Common myeloid progenitor, CD34-positive (primary cell): ENCODE results near the gene GRID1.

Experiments used
- CTCF ChIA-PET: fragments of 350-600 bp; sonication (Branson Sonifier 250); formaldehyde crosslinking; loops from one replicate; lab custom pipeline; 2021; ENCODE audit warnings: antibody characterized with exemption; lab: Charles Lee
- POLR2A ChIA-PET: fragments of 350-600 bp; sonication (Branson Sonifier 250); formaldehyde crosslinking; loops from one replicate; lab custom pipeline; 2021; ENCODE audit warnings: antibody characterized with exemption; lab: Charles Lee
- DNase-seq, 3 donors: peaks; one replicate each; pipeline versions ENCODE4 v3.0.0 to v3.0.0-alpha.2; 2013
- H3K27ac ChIP-seq, 2 experiments: 1 replicate in 1 of 2; 2 replicates in 1 of 2; pipeline ENCODE4 v1.7.0; 2013; ENCODE audit warnings: inconsistent platforms in 2 of 2, low read length in 2 of 2, mild to moderate bottlenecking in 2 of 2, low read depth in 1 of 2, moderate library complexity in 1 of 2; ENCODE audit not compliant: severe bottlenecking in 2 of 2, insufficient read depth in 1 of 2, poor library complexity in 1 of 2
- H3K27me3 ChIP-seq, 5 experiments: replicated peaks in 2 of 5; 1 replicate in 3 of 5; 2 replicates in 2 of 5; pipeline versions ENCODE4 v1.6.1 to v1.7.0; 2013; ENCODE audit warnings: low read length in 4 of 5, mild to moderate bottlenecking in 2 of 5, moderate library complexity in 2 of 5, inconsistent platforms in 1 of 5; ENCODE audit not compliant: insufficient read depth in 5 of 5, control insufficient read depth in 4 of 5
- H3K36me3 ChIP-seq, 4 experiments: 1 replicate in 2 of 4; 2 replicates in 2 of 4; pipeline versions ENCODE4 v1.6.1 to v1.7.0; 2013; ENCODE audit warnings: low read length in 3 of 4, control low read depth in 1 of 4, mild to moderate bottlenecking in 1 of 4; ENCODE audit not compliant: control insufficient read depth in 4 of 4, insufficient read depth in 4 of 4
- H3K4me1 ChIP-seq, 4 experiments: 1 replicate in 3 of 4; 2 replicates in 1 of 4; pipeline versions ENCODE4 v1.6.1 to v1.7.1; 2013; ENCODE audit warnings: low read length in 3 of 4, mild to moderate bottlenecking in 3 of 4, control low read depth in 1 of 4, inconsistent platforms in 1 of 4, moderate library complexity in 1 of 4; ENCODE audit not compliant: control insufficient read depth in 4 of 4, insufficient read depth in 4 of 4; ENCODE audit errors: control extremely low read depth in 1 of 4
- H3K4me3 ChIP-seq, 7 experiments: 1 replicate in 4 of 7; 2 replicates in 3 of 7; pipeline versions ENCODE4 v1.5.1 to v1.7.0; 2013; ENCODE audit warnings: mild to moderate bottlenecking in 7 of 7, low read length in 6 of 7, moderate library complexity in 6 of 7, inconsistent platforms in 2 of 7, low read depth in 2 of 7, control low read depth in 1 of 7; ENCODE audit not compliant: insufficient read depth in 4 of 7, control insufficient read depth in 1 of 7; ENCODE audit errors: extremely low read depth in 1 of 7
- H3K9me3 ChIP-seq, 5 experiments: 1 replicate in 4 of 5; 2 replicates in 1 of 5; pipeline versions ENCODE4 v1.6.1 to v1.7.1; 2013; ENCODE audit warnings: low read length in 4 of 5, mild to moderate bottlenecking in 2 of 5, inconsistent platforms in 1 of 5, low read depth in 1 of 5, moderate library complexity in 1 of 5; ENCODE audit not compliant: control insufficient read depth in 4 of 5, insufficient read depth in 2 of 5; ENCODE audit errors: control extremely low read depth in 1 of 5
- WGBS: methylation state at CpG from one replicate; pipeline ENCODE4 v1.1.5; 2013; ENCODE audit not compliant: insufficient coverage; 5-methylcytosine and 5-hydroxymethylcytosine counted together

The GRID1 gene

DNA sequence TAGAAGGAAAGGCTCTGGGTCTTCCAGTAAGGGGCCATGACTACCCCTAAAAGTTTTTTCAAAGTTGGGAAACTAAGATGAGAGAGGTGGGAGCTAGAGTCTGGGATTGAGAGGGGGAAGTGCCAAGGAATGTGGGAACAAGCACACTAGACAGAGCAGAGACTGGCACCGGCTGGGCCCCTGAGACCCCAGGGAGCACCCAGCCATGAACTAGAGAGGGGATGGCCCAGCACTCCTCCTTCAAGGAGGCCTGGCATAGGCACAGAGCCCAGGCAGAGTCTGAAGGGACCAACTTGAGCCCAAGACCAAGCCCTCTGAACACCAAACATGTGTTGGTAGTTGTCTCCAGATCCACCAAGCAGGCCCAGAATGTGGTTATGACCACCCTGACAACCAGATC is 119.0 kb downstream of the GRID1 start:
- ChIA-PET POLR2A (no interaction called here), CTCF (no interaction called here)
- Histone ChIP-seq H3K36me3 (no peaks in the 10 kb centered on the region), H3K9me3 (peaks cover 0 to 5% (median 0%) of the 10 kb centered on the region in 5 experiments), H3K27ac (no peak overlapping the region), H3K4me3 (no peak overlapping the region), H3K27me3 (no peaks in the 10 kb centered on the region), H3K4me1 (no peaks in the 10 kb centered on the region)
- no peak for DNase-seq
- 93% methylated on average over 1 of the region's 1 CpG for WGBS

DNA sequence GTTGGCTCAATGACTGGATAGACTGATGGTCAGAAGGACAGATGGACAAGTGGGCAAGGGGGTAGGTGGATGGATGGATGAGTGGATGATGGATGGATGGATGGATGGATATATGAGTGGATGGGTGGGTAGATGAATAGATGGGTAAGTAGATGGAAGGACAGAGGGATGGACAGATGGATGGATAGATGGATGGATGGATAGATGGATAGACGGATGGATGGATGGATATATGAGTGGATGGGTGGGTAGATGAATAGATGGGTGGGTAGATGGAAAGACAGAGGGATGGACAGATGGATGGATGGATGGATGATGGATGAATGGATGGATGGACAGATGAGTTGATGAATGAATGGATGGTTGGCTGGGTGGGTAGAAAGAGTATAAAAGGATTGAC is 119.5 kb downstream of the GRID1 start:
- ChIA-PET POLR2A (no interaction called here), CTCF (no interaction called here)
- DNase-seq: no peak
- peaks cover 0 to 5% (median 0%) of the 10 kb centered on the region in 5 experiments for H3K9me3 ChIP-seq
- 86% methylated on average over 1 of the region's 1 CpG for WGBS
- no peaks in the 10 kb centered on the region for H3K27me3 ChIP-seq
- H3K4me1 ChIP-seq: no peaks in the 10 kb centered on the region
- no peak overlapping the region for H3K27ac ChIP-seq
- no peaks in the 10 kb centered on the region for H3K36me3 ChIP-seq
- no peak overlapping the region for H3K4me3 ChIP-seq

DNA sequence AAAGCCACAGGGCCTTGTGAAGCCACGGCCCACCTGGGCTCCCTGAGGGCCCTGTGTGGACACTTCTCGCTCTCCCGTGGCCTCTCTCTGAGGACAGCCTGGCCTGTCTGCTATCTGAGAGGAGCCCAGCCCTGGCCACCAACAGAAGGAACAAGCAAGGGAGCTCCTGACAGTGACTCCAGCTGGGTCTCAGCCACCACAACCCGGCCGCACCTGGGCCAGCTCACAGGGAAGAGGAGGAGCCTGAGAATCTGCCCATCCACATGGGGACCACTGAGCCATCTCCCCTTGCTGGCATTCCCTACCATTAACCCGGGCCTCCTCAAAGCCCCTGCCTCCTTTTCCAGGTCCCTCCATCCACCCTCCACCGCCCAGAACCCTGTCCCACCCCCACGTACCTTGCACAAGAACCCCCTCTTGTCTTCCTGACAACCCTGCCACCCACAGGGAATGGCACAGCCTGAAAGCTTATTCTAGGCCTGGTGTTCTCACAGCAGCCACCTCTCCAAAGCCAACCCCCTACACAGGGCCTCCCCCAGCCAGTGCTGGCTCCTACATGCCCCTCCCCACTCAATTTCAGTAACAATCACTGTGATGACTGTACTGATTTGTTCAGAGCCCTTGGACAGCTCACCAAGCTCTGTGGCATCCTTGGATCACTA is 120.2 kb downstream of the GRID1 start:
- H3K27me3 ChIP-seq: no peaks in the 10 kb centered on the region
- 88% methylated on average over 8 of the region's 8 CpGs for WGBS
- CTCF ChIA-PET: no interaction called here

DNA sequence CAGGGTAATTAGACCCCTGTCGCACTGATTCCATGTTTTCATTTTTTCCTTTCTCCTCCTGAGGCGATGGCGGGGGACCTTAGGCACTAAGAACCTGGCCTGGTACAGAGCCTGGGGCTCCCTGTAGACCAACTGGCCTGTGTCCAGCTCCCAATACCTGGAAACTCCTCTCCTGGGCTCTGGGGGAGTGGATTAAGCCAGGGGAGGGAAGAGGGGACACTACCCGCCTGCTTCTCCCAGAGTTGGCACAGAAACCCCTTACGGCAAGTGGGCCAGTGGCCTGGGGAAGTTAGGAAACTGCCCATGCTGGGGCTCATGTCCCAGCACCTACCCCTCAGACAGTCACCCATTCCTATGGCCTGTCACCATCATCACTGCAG is 121.6 kb downstream of the GRID1 start:
- Histone ChIP-seq H3K27ac (no peak overlapping the region), H3K9me3 (peaks cover 0 to 2% (median 0%) of the 10 kb centered on the region in 5 experiments), H3K27me3 (no peaks in the 10 kb centered on the region), H3K36me3 (no peaks in the 10 kb centered on the region), H3K4me1 (no peaks in the 10 kb centered on the region), H3K4me3 (no peak overlapping the region)
- CTCF ChIA-PET: no interaction called here
- POLR2A ChIA-PET: no interaction called here
- DNase-seq: no peak
- 100% methylated on average over 1 of the region's 5 CpGs for whole genome bisulfite sequencing

More for the DNA sequence above, 120.2 kb downstream of the GRID1 start:
- DNase-seq: no peak
- POLR2A ChIA-PET: no interaction called here
- no peak overlapping the region for H3K4me3 ChIP-seq
- no peak overlapping the region for H3K27ac ChIP-seq
- H3K9me3 ChIP-seq: peaks cover 0 to 5% (median 0%) of the 10 kb centered on the region in 5 experiments
- no peaks in the 10 kb centered on the region for H3K36me3 ChIP-seq
- no peaks in the 10 kb centered on the region for H3K4me1 ChIP-seq

DNA sequence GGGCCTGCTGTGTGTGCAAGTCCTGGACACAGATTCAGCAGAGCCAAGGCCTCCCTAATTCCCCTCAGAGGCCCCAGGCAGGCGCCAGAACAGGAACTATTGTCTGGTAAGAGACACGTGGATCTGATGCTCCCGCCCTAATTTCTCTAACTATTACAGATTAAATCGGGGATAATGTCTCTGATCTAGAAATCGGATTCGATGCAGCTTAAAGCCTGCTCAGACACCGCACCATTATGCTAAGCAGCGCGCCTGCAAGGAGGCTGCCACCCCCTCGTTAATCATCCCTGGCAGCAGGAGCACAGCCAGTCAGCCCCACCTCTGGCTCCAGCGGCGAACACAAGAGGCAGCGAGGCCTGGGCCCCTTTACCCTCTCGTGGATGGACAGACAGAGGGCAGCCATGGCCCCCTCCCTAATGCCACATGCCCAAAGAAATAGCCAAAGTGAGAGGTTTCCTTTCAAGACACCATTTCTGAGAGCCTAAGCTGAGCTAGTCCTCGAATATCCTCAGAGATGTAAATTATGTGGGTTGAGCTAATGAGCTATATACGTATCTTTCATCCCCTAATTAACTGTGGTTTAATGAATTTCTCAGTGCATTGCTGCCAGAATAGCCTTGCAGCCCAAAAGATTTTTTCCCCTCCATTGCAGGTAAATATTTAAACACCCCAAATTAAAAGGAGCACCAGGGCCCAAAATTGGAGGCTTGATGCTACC is 122.1 kb downstream of the GRID1 start:
- 48% methylated on average over 10 of the region's 16 CpGs for WGBS
- CTCF ChIA-PET: no interaction called here

DNA sequence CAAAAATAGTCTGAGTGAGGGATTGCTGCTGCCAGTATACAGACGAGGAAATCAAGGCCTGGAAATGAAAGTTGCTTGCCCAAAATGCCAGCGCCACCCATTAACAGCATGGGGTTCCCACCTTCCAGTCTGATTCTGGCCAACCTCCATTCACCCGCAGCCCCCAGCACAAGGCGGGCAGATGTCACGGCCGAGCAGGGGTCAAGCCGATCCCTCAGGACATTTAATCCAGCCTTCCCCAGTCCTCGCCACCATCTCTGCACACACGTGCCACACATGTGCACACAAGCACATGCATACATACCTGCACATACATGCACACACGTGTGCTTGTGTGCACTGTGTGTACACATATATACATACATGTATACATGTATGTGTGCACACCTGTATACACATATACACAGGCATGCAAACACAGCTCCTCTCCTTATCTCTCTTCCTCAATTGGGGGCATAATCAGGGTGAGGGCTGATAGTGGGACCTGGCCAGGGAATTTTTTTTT is 122.9 kb downstream of the GRID1 start:
- ChIA-PET CTCF (no interaction called here), POLR2A (no interaction called here)
- Histone ChIP-seq H3K4me3 (no peak overlapping the region), H3K27me3 (no peaks in the 10 kb centered on the region), H3K4me1 (no peaks in the 10 kb centered on the region), H3K9me3 (no peaks in the 10 kb centered on the region), H3K36me3 (no peaks in the 10 kb centered on the region), H3K27ac (no peak overlapping the region)
- WGBS: 97% methylated on average over 4 of the region's 10 CpGs
- no peak for DNase-seq

More for the DNA sequence above, 122.1 kb downstream of the GRID1 start:
- Histone ChIP-seq H3K27ac (no peak overlapping the region), H3K36me3 (no peaks in the 10 kb centered on the region), H3K9me3 (no peaks in the 10 kb centered on the region), H3K4me3 (no peak overlapping the region), H3K27me3 (no peaks in the 10 kb centered on the region), H3K4me1 (no peaks in the 10 kb centered on the region)
- POLR2A ChIA-PET: no interaction called here
- no peak for DNase-seq

DNA sequence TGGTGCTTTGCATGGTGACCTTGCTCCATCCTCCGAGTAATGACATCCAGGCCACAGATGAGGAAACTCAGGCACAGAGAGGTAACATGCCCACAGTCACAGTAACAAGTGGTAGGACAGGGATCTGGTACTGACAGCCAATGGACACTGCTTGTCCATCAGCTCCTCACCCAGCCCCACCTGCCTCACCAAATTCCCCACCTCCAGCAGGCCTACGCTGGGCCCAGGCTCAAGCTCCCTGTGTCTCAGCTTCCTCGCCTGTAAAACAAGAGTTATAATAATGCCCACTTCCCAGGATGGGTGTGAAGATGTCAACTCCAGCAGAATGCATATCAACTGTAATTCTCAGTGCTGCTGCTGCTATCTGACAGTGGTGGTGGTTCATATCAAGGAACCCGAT is 123.8 kb downstream of the GRID1 start:
- no peak for DNase-seq
- WGBS: 97% methylated on average over 3 of the region's 4 CpGs
- no peaks in the 10 kb centered on the region for H3K27me3 ChIP-seq
- H3K36me3 ChIP-seq: no peaks in the 10 kb centered on the region
- ChIA-PET CTCF (no interaction called here), POLR2A (no interaction called here)
- H3K4me3 ChIP-seq: no peak overlapping the region
- no peaks in the 10 kb centered on the region for H3K4me1 ChIP-seq
- peaks cover 0 to 3% (median 0%) of the 10 kb centered on the region in 5 experiments for H3K9me3 ChIP-seq
- H3K27ac ChIP-seq: no peak overlapping the region
